ENCODE measurements around the gene EFCAB12.

DNA sequence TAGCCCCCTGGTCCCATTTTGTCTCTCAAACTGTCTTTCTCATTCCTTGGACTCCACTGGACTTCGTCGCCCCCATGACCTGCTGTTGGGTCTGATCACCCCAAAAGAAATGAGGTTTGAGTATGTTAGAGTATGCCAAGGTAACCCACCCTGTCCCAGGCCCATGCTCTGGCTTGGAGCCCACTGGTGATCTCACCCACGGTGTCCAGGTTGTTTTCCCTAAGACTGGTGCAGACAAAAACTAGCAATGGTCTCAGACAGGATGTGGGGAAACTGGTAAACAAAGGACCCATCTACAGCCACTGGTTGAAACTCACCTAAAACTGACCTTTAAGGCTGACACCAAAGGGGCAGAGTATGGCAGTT, 38.9 kb downstream of the EFCAB12 start:
- TF ChIP-seq CEBPB (IDR thresholded peaks at IDR 0.05; ENCODE audit: low read depth, low read length) (no peak), SRF (IDR thresholded peaks at IDR 0.05; ENCODE audit: low read depth, low read length) (no peak), BACH1 (IDR thresholded peaks at IDR 0.05; ENCODE audit: low read length) (no peak), TAF1 (IDR thresholded peaks at IDR 0.05; ENCODE audit: low read depth, low read length) (no peak), RAD21 (IDR thresholded peaks at IDR 0.05 in 1 of 2, conservative IDR thresholded peaks at IDR 0.05 in 1 of 2; ENCODE audit: low read depth in 2 of 2, low read length in 2 of 2) (no peak), NANOG (IDR thresholded peaks at IDR 0.05; ENCODE audit: insufficient read depth, low read depth, low read length, poor library complexity, severe bottlenecking) (no peak), YY1 (IDR thresholded peaks at IDR 0.05; ENCODE audit: low read depth, low read length) (no peak), JUND (IDR thresholded peaks at IDR 0.05; ENCODE audit: low read length) (no peak), NRF1 (IDR thresholded peaks at IDR 0.05; ENCODE audit: low read depth, low read length) (no peak), EGR1 (IDR thresholded peaks at IDR 0.05; ENCODE audit: borderline replicate concordance, low read depth, low read length) (no peak), GABPA (IDR thresholded peaks at IDR 0.05; ENCODE audit: borderline replicate concordance, insufficient read depth, low read length) (no peak)
- TF ChIP-seq, protein P1, sequence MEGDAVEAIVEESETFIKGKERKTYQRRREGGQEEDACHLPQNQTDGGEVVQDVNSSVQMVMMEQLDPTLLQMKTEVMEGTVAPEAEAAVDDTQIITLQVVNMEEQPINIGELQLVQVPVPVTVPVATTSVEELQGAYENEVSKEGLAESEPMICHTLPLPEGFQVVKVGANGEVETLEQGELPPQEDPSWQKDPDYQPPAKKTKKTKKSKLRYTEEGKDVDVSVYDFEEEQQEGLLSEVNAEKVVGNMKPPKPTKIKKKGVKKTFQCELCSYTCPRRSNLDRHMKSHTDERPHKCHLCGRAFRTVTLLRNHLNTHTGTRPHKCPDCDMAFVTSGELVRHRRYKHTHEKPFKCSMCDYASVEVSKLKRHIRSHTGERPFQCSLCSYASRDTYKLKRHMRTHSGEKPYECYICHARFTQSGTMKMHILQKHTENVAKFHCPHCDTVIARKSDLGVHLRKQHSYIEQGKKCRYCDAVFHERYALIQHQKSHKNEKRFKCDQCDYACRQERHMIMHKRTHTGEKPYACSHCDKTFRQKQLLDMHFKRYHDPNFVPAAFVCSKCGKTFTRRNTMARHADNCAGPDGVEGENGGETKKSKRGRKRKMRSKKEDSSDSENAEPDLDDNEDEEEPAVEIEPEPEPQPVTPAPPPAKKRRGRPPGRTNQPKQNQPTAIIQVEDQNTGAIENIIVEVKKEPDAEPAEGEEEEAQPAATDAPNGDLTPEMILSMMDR (IDR thresholded peaks at IDR 0.05; ENCODE audit: control extremely low read depth in 1 of 3, insufficient read depth in 1 of 3, low read depth in 1 of 3, low read length in 3 of 3), result no peak

Data from H1 (cell line).